Measurements from ENCODE around the gene CLSTN2.

Gene CLSTN2

DNA sequence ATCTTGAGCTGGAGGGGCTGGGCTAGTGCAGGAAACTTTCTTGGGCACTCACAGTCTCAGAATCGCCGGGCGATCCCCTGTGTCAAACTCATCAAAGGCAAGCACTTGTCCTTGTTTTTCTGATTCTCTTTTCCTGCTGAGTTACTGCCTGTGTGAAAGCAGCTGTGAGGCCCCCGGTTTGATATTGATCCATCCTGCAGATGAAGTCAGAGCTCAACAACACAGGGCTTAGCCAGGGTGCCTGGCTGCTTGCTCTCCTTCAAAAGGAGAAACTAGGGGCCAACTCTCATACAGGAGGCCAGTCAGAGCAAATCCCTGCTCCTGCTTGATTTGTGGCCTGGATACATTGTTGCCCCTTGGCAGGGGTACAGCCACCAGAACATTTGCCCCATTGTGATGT is 22.9 kb downstream of the CLSTN2 start:
- no peaks in the 10 kb centered on the region for H3K4me1 Mint-ChIP-seq (ENCODE audit: low read depth)
- DNase-seq, result no peak

DNA sequence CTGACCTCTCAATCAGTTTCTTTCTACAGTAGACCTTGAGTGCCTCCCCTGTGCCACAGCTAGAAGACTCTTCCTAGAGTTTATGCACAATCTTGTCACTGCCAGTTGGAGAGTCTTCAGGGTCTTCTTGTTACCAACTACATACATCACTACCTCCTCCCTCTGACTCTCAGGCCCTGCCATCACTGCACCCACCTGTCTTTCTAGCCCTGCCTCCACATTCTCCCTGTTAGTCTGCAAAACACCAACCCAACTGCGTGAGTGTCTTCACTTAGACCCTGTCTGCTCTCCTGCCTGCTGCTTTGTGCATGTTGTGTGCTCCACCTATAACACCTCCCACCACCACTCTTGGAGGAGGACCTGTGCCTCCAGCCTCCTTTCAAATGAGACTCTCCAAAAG is 34.4 kb downstream of the CLSTN2 start:
- Mint-ChIP-seq H3K4me1 (ENCODE audit: low read depth) (no peaks in the 10 kb centered on the region), H3K4me3 (no peak overlapping the region), H3K27me3 (peaks cover 14% of the 10 kb centered on the region), H3K36me3 (ENCODE audit: low read depth) (no peaks in the 10 kb centered on the region), H3K27ac (no peak overlapping the region), H3K9me3 (no peaks in the 10 kb centered on the region)
- DNase-seq, result no peak

More for the DNA sequence above, 22.9 kb downstream of the CLSTN2 start:
- no peak overlapping the region for H3K27ac Mint-ChIP-seq
- no peaks in the 10 kb centered on the region for H3K9me3 Mint-ChIP-seq
- peaks cover 8% of the 10 kb centered on the region for H3K27me3 Mint-ChIP-seq
- no peak overlapping the region for H3K4me3 Mint-ChIP-seq
- H3K36me3 Mint-ChIP-seq (ENCODE audit: low read depth), result no peaks in the 10 kb centered on the region

DNA sequence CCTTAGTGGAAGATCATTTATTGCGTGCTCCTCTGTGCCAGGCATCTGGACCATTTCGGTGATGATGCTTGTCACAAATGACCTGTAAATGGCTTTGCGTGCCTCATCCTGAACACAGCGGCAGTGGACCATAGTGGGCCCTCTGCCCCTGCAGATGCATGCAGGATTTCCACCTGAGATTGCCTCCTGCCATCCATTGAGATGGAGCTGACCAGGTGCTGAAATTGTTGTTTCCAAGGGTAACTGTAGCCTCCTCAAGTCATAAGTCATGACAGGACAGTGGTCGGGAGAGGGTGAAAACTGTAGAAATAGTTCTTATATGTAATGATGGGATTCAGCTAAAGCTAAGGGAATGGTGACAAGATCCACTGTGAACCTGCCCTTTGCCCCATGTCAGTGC is 35.5 kb downstream of the CLSTN2 start:
- H3K4me3 Mint-ChIP-seq, result no peak overlapping the region
- H3K9me3 Mint-ChIP-seq, result no peaks in the 10 kb centered on the region
- H3K4me1 Mint-ChIP-seq (ENCODE audit: low read depth), result no peaks in the 10 kb centered on the region
- H3K27me3 Mint-ChIP-seq, result peaks cover 13% of the 10 kb centered on the region
- no peak overlapping the region for H3K27ac Mint-ChIP-seq
- no peak for DNase-seq
- no peaks in the 10 kb centered on the region for H3K36me3 Mint-ChIP-seq (ENCODE audit: low read depth)

DNA sequence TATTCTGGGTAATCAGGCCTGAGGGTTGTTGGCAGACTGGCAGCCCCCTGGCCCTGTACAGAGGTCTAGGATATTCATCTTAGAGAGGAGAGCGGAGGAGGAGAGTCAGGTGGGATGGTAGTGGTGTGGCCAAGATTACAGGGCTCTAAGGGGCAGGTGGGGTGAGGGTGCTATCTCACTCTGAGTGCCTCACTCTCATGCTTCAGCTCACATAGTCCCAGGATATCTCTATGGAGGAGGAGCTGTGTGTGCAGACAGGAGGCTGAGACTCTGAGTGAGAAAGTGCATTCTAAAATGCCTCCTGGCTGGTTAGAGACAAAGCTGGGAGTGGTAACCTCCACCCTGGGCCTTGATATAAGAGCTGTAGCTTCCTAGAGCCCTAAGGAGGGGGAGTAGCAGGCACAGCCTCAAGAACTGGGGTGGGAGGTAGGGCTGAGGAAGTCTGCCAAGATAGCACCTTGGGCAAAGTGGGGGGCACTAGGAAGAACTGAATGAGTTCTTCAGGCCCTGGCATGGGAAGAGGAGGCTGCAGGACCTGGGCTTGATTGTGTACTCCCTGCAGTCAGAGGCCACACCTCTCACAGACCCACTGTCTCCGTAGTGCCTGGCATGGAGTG is 39.9 kb downstream of the CLSTN2 start:
- DNase-seq, result no peak
- Mint-ChIP-seq H3K27me3 (peaks cover 3% of the 10 kb centered on the region), H3K4me1 (ENCODE audit: low read depth) (no peaks in the 10 kb centered on the region), H3K9me3 (no peaks in the 10 kb centered on the region), H3K27ac (no peak overlapping the region), H3K36me3 (ENCODE audit: low read depth) (no peaks in the 10 kb centered on the region), H3K4me3 (no peak overlapping the region)

DNA sequence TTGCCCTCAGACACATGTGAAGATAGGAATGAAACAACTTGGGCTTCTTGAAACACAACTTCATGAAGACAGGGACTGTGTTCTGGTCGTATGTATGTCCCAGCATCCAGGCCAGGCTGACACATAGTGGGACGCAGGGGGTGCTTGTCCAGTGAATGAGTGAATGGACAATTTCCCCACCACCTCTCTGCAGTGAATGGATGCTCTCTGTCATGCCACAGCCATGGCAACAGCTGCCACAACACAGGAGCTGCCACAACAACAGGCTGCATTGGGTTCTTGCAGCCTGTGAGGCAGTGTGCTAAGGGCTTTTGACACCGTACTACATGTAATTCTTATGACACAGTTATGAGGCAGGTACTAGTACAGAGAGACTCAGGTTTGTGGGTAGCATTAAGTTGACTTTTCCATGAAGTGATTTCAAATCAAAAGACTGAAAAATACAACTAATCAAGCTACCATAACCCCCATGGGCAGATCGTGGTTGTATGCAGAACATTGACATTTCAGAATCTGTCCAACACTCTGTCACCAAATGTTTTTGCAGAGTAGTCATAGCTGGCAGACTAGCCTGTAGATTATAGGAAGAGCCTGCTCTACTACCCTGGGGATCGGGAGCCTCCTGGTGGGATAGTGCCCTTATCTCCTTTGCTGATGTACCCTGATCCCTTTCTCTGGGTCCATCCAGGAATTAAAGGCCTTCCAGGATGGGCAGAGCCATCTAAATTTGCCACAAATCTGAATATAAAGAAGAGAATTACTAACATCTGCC is 40.8 kb downstream of the CLSTN2 start:
- Mint-ChIP-seq H3K27me3 (peaks cover 3% of the 10 kb centered on the region), H3K27ac (no peak overlapping the region), H3K36me3 (ENCODE audit: low read depth) (no peaks in the 10 kb centered on the region), H3K4me3 (no peak overlapping the region), H3K4me1 (ENCODE audit: low read depth) (no peaks in the 10 kb centered on the region), H3K9me3 (no peaks in the 10 kb centered on the region)
- no peak for DNase-seq

DNA sequence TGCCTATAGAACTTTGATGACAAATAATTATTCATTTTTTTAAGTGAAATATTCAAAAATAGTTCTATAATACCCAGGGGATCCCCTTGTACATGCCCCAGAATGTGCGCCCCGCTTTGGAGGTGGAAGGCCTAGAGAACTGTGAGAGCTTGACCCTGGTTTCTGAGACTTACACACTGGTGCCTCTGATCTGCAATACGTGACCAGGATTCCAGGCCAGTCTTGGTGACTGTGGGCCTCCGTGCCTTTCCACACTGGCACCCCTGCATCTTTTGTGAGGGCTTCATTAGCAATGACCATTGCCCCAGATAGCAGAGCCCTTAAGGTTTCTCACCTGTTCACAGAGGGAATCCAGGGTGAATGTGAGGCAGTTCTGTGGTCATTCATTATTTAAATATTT is 44.0 kb downstream of the CLSTN2 start:
- H3K36me3 Mint-ChIP-seq (ENCODE audit: low read depth), result no peaks in the 10 kb centered on the region
- no peaks in the 10 kb centered on the region for H3K4me1 Mint-ChIP-seq (ENCODE audit: low read depth)
- no peak for DNase-seq
- H3K27ac Mint-ChIP-seq, result no peak overlapping the region
- H3K27me3 Mint-ChIP-seq, result no peaks in the 10 kb centered on the region
- no peak overlapping the region for H3K4me3 Mint-ChIP-seq
- no peaks in the 10 kb centered on the region for H3K9me3 Mint-ChIP-seq

DNA sequence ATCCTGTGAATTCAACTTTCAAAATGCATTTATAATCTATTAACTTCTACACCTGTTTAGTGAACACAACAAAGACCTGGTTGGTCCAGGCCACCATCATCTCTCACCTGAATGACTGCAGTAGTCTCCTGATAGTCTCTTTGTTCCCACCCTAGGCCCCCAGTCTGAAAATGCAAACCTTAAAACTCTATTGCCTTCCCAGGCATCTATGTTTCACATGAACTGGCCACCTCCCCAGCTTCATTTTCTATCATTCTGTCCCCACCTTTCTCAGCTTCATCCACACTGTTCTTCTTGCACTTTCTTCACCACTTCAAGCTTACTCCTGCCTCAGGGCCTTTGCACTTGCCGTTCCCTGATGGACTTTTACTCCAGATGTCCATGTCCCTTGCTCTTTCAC is 45.0 kb downstream of the CLSTN2 start:
- no peaks in the 10 kb centered on the region for H3K27me3 Mint-ChIP-seq
- H3K27ac Mint-ChIP-seq, result no peak overlapping the region
- H3K36me3 Mint-ChIP-seq (ENCODE audit: low read depth), result no peaks in the 10 kb centered on the region
- DNase-seq, result no peak
- H3K9me3 Mint-ChIP-seq, result no peaks in the 10 kb centered on the region
- H3K4me3 Mint-ChIP-seq, result no peak overlapping the region
- H3K4me1 Mint-ChIP-seq (ENCODE audit: low read depth), result no peaks in the 10 kb centered on the region

DNA sequence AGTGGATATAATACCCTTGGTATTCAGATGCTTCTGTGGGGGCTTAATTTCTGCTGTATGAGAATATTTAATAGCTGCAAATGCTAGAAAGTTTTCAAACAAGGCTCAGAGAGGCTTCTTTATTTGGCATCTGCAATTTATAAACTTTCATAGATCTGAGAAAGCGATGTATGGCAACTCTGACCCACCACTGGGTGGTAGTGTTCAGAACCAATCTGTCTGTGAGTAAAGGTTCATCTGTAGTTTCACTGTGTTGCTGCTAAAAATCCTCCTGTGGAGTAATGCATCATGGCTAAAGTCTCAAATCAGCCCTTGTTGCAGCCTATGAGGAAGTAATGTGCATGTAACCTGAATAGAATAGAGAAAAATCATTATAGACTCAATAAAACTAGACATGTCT is 47.4 kb downstream of the CLSTN2 start:
- DNase-seq, result no peak

DNA sequence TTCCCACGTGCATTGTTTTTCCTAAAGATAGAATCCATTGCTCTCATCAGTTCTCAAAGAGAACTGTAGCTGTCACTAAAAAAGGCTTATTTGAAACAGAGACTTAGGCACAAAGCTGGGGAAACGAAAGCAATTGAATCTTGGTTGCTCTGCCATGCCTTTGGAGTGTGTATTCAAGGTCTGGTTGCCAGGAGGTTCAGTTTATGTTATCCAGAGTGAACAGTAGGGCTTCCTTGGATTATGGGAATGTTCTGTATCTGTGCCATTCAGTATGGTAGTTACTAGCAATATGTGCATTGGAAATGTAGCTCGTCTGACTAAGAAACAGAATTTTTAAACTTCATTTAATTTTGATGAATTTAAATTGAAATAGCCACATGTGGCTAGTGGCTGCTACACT is 50.6 kb downstream of the CLSTN2 start:
- DNase-seq, result no peak
- no peaks in the 10 kb centered on the region for H3K9me3 Mint-ChIP-seq
- H3K4me3 Mint-ChIP-seq, result no peak overlapping the region
- no peaks in the 10 kb centered on the region for H3K36me3 Mint-ChIP-seq (ENCODE audit: low read depth)
- no peaks in the 10 kb centered on the region for H3K4me1 Mint-ChIP-seq (ENCODE audit: low read depth)
- H3K27me3 Mint-ChIP-seq, result no peaks in the 10 kb centered on the region
- H3K27ac Mint-ChIP-seq, result no peak overlapping the region

More for the DNA sequence above, 47.4 kb downstream of the CLSTN2 start:
- H3K4me3 Mint-ChIP-seq, result no peak overlapping the region
- H3K27ac Mint-ChIP-seq, result no peak overlapping the region
- no peaks in the 10 kb centered on the region for H3K36me3 Mint-ChIP-seq (ENCODE audit: low read depth)
- no peaks in the 10 kb centered on the region for H3K27me3 Mint-ChIP-seq
- H3K9me3 Mint-ChIP-seq, result no peaks in the 10 kb centered on the region
- no peaks in the 10 kb centered on the region for H3K4me1 Mint-ChIP-seq (ENCODE audit: low read depth)

DNA sequence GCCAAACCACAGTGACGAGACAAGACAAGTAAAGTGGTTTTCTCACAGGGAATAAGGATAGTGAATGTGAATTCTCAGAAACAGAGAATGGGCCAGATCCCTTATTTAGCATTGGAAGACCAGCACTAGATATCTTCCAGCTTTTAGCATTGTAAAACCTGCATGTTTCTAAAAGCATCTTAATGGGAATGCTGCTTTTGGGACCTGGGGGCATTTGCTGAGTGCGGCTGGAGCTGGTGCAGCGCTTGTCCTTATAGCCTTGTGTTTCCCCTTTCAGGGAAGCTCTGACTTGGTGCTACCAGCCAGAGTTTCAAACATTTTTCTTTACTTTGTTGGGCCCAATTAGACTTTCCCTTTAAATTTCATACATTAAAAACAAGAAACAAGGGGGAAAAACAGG is 52.9 kb downstream of the CLSTN2 start:
- Mint-ChIP-seq H3K27ac (no peak overlapping the region), H3K9me3 (no peaks in the 10 kb centered on the region), H3K4me3 (no peak overlapping the region), H3K36me3 (ENCODE audit: low read depth) (no peaks in the 10 kb centered on the region), H3K27me3 (no peaks in the 10 kb centered on the region), H3K4me1 (ENCODE audit: low read depth) (no peaks in the 10 kb centered on the region)
- DNase-seq, result no peak

DNA sequence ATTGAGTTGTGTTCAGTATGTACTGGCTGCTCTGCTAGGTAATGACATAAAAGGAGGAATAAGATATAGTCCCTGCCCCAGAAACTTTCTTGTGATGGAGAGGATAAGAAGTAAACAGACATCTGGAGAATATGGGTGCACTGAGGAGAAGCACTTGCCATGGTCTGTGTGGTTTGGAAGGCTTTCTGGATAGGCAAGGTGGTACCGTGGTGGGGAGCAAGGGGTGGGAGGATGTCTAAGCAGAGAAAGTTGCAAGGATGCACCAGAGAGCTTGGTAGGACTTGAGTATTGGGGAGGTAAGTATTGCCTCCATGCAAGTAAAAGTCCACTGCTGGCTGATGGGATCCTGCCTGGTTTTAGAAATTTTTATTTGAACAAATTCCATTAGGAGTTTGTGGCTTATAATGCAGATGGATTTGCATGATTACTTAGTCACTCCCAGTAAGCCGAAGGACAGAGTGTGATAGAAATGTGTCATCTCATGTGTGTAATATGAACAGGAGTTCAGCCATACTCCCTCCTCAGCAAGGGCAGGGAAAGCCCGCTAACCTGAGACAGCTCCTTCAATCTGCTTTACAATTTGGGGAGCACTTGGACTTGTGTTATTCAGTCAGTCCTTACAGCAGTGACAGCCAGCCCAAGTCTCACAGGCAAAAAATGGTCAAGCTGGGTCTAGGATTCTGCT is 53.6 kb downstream of the CLSTN2 start:
- Mint-ChIP-seq H3K4me1 (ENCODE audit: low read depth) (no peaks in the 10 kb centered on the region), H3K4me3 (no peak overlapping the region), H3K36me3 (ENCODE audit: low read depth) (no peaks in the 10 kb centered on the region), H3K27ac (no peak overlapping the region), H3K27me3 (no peaks in the 10 kb centered on the region), H3K9me3 (no peaks in the 10 kb centered on the region)
- no peak for DNase-seq

DNA sequence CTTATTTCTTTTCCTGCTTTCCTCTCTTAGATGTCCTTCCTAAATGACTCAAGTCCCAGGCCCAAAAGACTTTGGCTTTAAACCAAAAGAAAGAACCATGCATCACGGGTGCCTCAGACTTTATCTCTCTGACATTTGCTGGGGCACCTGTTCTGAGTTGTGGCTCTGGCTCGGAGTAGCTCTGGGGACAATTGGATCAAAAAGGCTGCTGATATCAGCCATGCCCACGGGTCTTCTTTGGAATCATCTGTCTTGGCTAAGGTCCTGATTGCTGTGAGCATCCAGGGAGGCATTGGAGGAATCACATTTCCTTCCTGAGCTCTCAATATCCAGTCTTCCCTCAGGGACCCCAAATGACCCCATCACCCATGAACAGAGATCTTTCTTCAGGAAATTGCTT is 59.9 kb downstream of the CLSTN2 start:
- Mint-ChIP-seq H3K4me1 (ENCODE audit: low read depth) (no peaks in the 10 kb centered on the region), H3K27ac (no peak overlapping the region), H3K9me3 (no peaks in the 10 kb centered on the region), H3K27me3 (peaks cover 2% of the 10 kb centered on the region), H3K36me3 (ENCODE audit: low read depth) (no peaks in the 10 kb centered on the region), H3K4me3 (no peak overlapping the region)
- no peak for DNase-seq

DNA sequence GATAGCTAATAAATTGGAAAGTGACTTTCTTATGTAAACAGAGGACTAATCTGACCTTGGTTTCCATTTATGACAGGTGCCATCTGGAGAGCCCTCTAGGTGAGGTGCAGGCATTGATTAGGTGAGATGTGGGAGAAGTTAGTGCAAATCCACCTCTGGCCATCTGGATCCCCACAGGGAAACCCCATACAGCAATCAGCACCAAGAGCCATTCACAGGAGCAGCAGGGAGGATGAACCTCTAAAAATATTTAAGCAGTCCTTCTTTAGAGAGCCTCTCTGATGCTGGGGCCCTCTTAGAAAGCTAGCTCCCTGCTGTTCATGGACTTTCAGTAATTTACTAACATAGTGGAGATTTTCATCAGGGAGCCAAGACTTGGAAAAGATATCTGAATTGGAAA is 69.3 kb downstream of the CLSTN2 start:
- no peaks in the 10 kb centered on the region for H3K4me1 Mint-ChIP-seq (ENCODE audit: low read depth)
- no peaks in the 10 kb centered on the region for H3K36me3 Mint-ChIP-seq (ENCODE audit: low read depth)
- H3K4me3 Mint-ChIP-seq, result no peak overlapping the region
- peaks cover 6% of the 10 kb centered on the region for H3K27me3 Mint-ChIP-seq
- no peak overlapping the region for H3K27ac Mint-ChIP-seq
- no peaks in the 10 kb centered on the region for H3K9me3 Mint-ChIP-seq
- DNase-seq, result no peak

DNA sequence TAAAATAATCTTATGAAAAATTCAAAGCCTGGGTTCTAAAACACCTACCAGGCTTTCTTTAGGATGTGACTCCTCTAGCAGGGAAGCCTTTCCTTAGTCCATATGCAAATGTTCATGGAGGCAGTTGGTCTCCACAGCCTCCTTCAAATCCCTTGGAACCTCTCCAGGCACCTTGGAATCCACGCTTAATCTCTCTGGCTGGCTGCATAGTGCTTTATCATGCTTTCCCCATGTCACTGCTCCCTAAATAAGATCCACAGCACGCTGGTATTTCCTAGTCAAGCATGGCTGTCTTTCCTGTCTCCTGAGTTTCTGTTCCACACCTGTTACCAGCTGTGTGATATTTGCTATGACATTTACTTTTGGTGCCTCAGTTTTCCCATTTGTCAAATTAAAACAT is 71.3 kb downstream of the CLSTN2 start:
- Mint-ChIP-seq H3K27me3 (peaks cover 4% of the 10 kb centered on the region), H3K36me3 (ENCODE audit: low read depth) (no peaks in the 10 kb centered on the region), H3K27ac (no peak overlapping the region), H3K4me1 (ENCODE audit: low read depth) (no peaks in the 10 kb centered on the region), H3K4me3 (no peak overlapping the region), H3K9me3 (no peaks in the 10 kb centered on the region)
- DNase-seq, result no peak

DNA sequence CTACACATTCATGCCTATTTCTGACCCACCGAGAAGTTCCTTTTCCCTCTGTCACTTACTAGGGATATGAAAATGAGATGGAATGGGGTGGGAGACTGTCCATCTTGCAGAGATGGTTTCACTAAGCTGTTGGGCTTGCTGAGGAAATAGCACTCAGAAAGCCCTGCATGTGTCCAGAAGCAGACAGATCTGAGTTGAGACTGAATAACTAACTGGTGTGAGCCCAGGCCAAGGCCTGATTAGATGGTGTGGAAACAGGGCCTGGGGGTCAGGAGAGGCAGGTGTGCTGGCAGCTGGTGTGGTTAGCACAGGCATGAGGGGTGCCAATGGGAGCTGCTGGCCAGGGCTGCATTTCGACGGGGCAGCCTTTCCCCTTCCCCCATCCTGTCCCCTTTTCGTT is 72.1 kb downstream of the CLSTN2 start:
- H3K36me3 Mint-ChIP-seq (ENCODE audit: low read depth), result no peaks in the 10 kb centered on the region

More for the DNA sequence above, 72.1 kb downstream of the CLSTN2 start:
- DNase-seq, result no peak
- no peaks in the 10 kb centered on the region for H3K9me3 Mint-ChIP-seq
- H3K27ac Mint-ChIP-seq, result no peak overlapping the region
- H3K4me1 Mint-ChIP-seq (ENCODE audit: low read depth), result no peaks in the 10 kb centered on the region
- no peak overlapping the region for H3K4me3 Mint-ChIP-seq
- peaks cover 4% of the 10 kb centered on the region for H3K27me3 Mint-ChIP-seq

Data from activated T-cell treated with anti-CD3 and anti-CD28 coated beads, Interleukin-2, amount 50 U/mL, for 24 hours (primary cell).